ENCODE data around the gene PGAP3.
A peak's percentile ranks its signal among the peaks of the same experiment; 100 is the strongest.

PGAP3 gene

GRCh38 chr17:39626171-39627046 lies 61.4 kb downstream of the PGAP3 start, which contains the start of gene PPP1R1B:
Gene PPP1R1B (plus strand): TSS chr17:39626952. CDS start chr17:39627393, 441 bp downstream.
- peaks cover 37% of the 10 kb centered on the region for H3K27me3 Mint-ChIP-seq
- peaks cover 23% of the 10 kb centered on the region for H3K4me1 Mint-ChIP-seq
- peak within 1 kb of the TSS; percentile 45 for H3K4me3 Mint-ChIP-seq
- no peak within 1 kb of the TSS for H3K27ac Mint-ChIP-seq
- H3K9me3 Mint-ChIP-seq: no peaks in the 10 kb centered on the region
- DNase-seq: peak; percentile 32
- no peaks in the 10 kb centered on the region for H3K36me3 Mint-ChIP-seq (ENCODE audit: low read depth)
- ATAC-seq: no peak

- ATAC-seq: no peak
- no peak for DNase-seq
- H3K27ac Mint-ChIP-seq: no peak overlapping the region
- H3K4me3 Mint-ChIP-seq: no peak overlapping the region
- H3K4me1 Mint-ChIP-seq: peaks cover 23% of the 10 kb centered on the region
- H3K27me3 Mint-ChIP-seq: peaks cover 34% of the 10 kb centered on the region
- no peaks in the 10 kb centered on the region for H3K36me3 Mint-ChIP-seq (ENCODE audit: low read depth)
- H3K9me3 Mint-ChIP-seq: no peaks in the 10 kb centered on the region
These were observed 62.6 kb downstream of the PGAP3 start for GRCh38 chr17:39625198-39625785.

- DNase-seq (no peak), ATAC-seq (no peak)
- no peak overlapping the region for H3K4me3 Mint-ChIP-seq
- no peaks in the 10 kb centered on the region for H3K9me3 Mint-ChIP-seq
- peaks cover 34% of the 10 kb centered on the region for H3K27me3 Mint-ChIP-seq
- H3K4me1 Mint-ChIP-seq: peaks cover 23% of the 10 kb centered on the region
- H3K36me3 Mint-ChIP-seq (ENCODE audit: low read depth): no peaks in the 10 kb centered on the region
- H3K27ac Mint-ChIP-seq: no peak overlapping the region
These were observed 63.5 kb downstream of the PGAP3 start for GRCh38 chr17:39624313-39624712.

GRCh38 chr17:39623356-39623950 lies 64.4 kb downstream of the PGAP3 start:
- Mint-ChIP-seq H3K27me3 (peaks cover 31% of the 10 kb centered on the region), H3K36me3 (ENCODE audit: low read depth) (no peaks in the 10 kb centered on the region), H3K27ac (no peak overlapping the region), H3K4me1 (peaks cover 23% of the 10 kb centered on the region), H3K4me3 (no peak overlapping the region), H3K9me3 (no peaks in the 10 kb centered on the region)
- ATAC-seq (peak; percentile 56), DNase-seq (peak; percentile 94)

- Mint-ChIP-seq H3K27me3 (peaks cover 23% of the 10 kb centered on the region), H3K9me3 (no peaks in the 10 kb centered on the region), H3K36me3 (ENCODE audit: low read depth) (no peaks in the 10 kb centered on the region), H3K27ac (peak overlapping the region; percentile 77), H3K4me3 (peak overlapping the region; percentile 48), H3K4me1 (peaks cover 23% of the 10 kb centered on the region)
- ATAC-seq (peak; percentile 62), DNase-seq (peak; percentile 35)
These were observed 65.4 kb downstream of the PGAP3 start for GRCh38 chr17:39622380-39623006.

GRCh38 chr17:39621523-39622379 lies 66.1 kb downstream of the PGAP3 start:
- peak overlapping the region; percentile 48 for H3K4me3 Mint-ChIP-seq
- H3K27me3 Mint-ChIP-seq: peaks cover 21% of the 10 kb centered on the region
- H3K36me3 Mint-ChIP-seq (ENCODE audit: low read depth): no peaks in the 10 kb centered on the region
- ATAC-seq (peak; percentile 45), DNase-seq (peak; percentile 88)
- H3K27ac Mint-ChIP-seq: peak overlapping the region; percentile 77
- no peaks in the 10 kb centered on the region for H3K9me3 Mint-ChIP-seq
- H3K4me1 Mint-ChIP-seq: peaks cover 23% of the 10 kb centered on the region
